Glutamatergic neuron (in vitro differentiated cells): ENCODE data around the gene KCNIP1. TPM values are rescaled to one million over a fixed set of nuclear protein-coding genes. Genes with fewer than 3 reads are reported as not detected.

Source experiments
- DNase-seq: peaks from one replicate; pipeline ENCODE4 v3.0.0; 2022
- H3K27ac Mint-ChIP-seq: one replicate; pipeline ENCODE4 v1.8.0; 2020; ENCODE audit warnings: mild to moderate bottlenecking, mixed read lengths, inconsistent platforms; ENCODE audit not compliant: unreplicated experiment
- H3K27me3 Mint-ChIP-seq: one replicate; pipeline ENCODE4 v1.8.0; 2020; ENCODE audit warnings: mild to moderate bottlenecking, moderate library complexity, mixed read lengths, inconsistent platforms; ENCODE audit not compliant: unreplicated experiment
- H3K36me3 Mint-ChIP-seq: one replicate; pipeline ENCODE4 v1.8.0; 2020; ENCODE audit warnings: mild to moderate bottlenecking, mixed read lengths, inconsistent platforms; ENCODE audit not compliant: unreplicated experiment
- H3K4me1 Mint-ChIP-seq: one replicate; pipeline ENCODE4 v1.8.0; 2020; ENCODE audit warnings: mild to moderate bottlenecking, low read depth, mixed read lengths, inconsistent platforms; ENCODE audit not compliant: unreplicated experiment
- H3K4me3 Mint-ChIP-seq: one replicate; pipeline ENCODE4 v1.8.0; 2020; ENCODE audit warnings: mild to moderate bottlenecking, mixed read lengths, inconsistent platforms; ENCODE audit not compliant: unreplicated experiment
- H3K9me3 Mint-ChIP-seq: one replicate; pipeline ENCODE4 v1.8.0; 2020; ENCODE audit warnings: mild to moderate bottlenecking, moderate library complexity, mixed read lengths, inconsistent platforms; ENCODE audit not compliant: unreplicated experiment
- CTCF ChIP-seq: fragments of 200-600 bp; sonication (generic); IDR thresholded peaks from one replicate; pipeline ENCODE4 v1.5.0; 2021; ENCODE audit not compliant: partially characterized antibody, unreplicated experiment
- total RNA-seq: library from RNA; stranded (reverse); fragmentation: NEBNext Ultra II Directional; extraction: Animal tissue kit (Norgen Biotek cat#: 25700); gene quantifications from one replicate; pipeline ENCODE4 v1.2.1, GENCODE V29; 2021; ENCODE audit not compliant: unreplicated experiment

Gene KCNIP1
- total RNA-seq, 1 donor from 2014 or later: 0.47 TPM

- Mint-ChIP-seq H3K36me3 (no peaks in the 10 kb centered on the region), H3K9me3 (peaks cover 11% of the 10 kb centered on the region), H3K27me3 (peaks cover 16% of the 10 kb centered on the region), H3K4me1 (peaks cover 24% of the 10 kb centered on the region), H3K27ac (no peak overlapping the region), H3K4me3 (no peak overlapping the region)
- DNase-seq: no peak
- no peak for TF ChIP-seq CTCF
These were observed 20.0 kb downstream of the KCNIP1 start for GRCh38 chr5:170523830-170524229.

- no peak for DNase-seq
- peaks cover 11% of the 10 kb centered on the region for H3K9me3 Mint-ChIP-seq
- H3K27me3 Mint-ChIP-seq: peaks cover 16% of the 10 kb centered on the region
- no peak for TF ChIP-seq CTCF
- no peak overlapping the region for H3K27ac Mint-ChIP-seq
- H3K4me3 Mint-ChIP-seq: no peak overlapping the region
- no peaks in the 10 kb centered on the region for H3K36me3 Mint-ChIP-seq
- H3K4me1 Mint-ChIP-seq: peaks cover 24% of the 10 kb centered on the region
These were observed 20.8 kb downstream of the KCNIP1 start for GRCh38 chr5:170524576-170524975.

- H3K4me1 Mint-ChIP-seq: peaks cover 24% of the 10 kb centered on the region
- H3K27me3 Mint-ChIP-seq: peaks cover 16% of the 10 kb centered on the region
These were observed 21.8 kb downstream of the KCNIP1 start for GRCh38 chr5:170525470-170526211.

GRCh38 chr5:170527991-170528390 lies 24.2 kb downstream of the KCNIP1 start:
- Mint-ChIP-seq H3K27me3 (peaks cover 7% of the 10 kb centered on the region), H3K27ac (no peak overlapping the region)
- DNase-seq: no peak

More at GRCh38 chr5:170525470-170526211, 21.8 kb downstream of the KCNIP1 start:
- no peak overlapping the region for H3K27ac Mint-ChIP-seq
- DNase-seq: no peak
- no peak overlapping the region for H3K4me3 Mint-ChIP-seq
- no peak for TF ChIP-seq CTCF
- H3K36me3 Mint-ChIP-seq: no peaks in the 10 kb centered on the region
- peaks cover 11% of the 10 kb centered on the region for H3K9me3 Mint-ChIP-seq

More at GRCh38 chr5:170527991-170528390, 24.2 kb downstream of the KCNIP1 start:
- H3K4me1 Mint-ChIP-seq: peaks cover 5% of the 10 kb centered on the region
- TF ChIP-seq CTCF: no peak
- no peak overlapping the region for H3K4me3 Mint-ChIP-seq
- H3K36me3 Mint-ChIP-seq: no peaks in the 10 kb centered on the region
- peaks cover under 1% of the 10 kb centered on the region for H3K9me3 Mint-ChIP-seq
